ENCODE data around the gene C4orf50.

C4orf50 gene

GRCh38 chr4:5921101-5921980 is 96.9 kb downstream of the C4orf50 start:
- no peak for DNase-seq (ENCODE audit: low read depth in 2 of 2)

- no peak for DNase-seq (ENCODE audit: low read depth in 2 of 2)
Observed at GRCh38 chr4:5919571-5919970, 98.7 kb downstream of the C4orf50 start.

DNA sequence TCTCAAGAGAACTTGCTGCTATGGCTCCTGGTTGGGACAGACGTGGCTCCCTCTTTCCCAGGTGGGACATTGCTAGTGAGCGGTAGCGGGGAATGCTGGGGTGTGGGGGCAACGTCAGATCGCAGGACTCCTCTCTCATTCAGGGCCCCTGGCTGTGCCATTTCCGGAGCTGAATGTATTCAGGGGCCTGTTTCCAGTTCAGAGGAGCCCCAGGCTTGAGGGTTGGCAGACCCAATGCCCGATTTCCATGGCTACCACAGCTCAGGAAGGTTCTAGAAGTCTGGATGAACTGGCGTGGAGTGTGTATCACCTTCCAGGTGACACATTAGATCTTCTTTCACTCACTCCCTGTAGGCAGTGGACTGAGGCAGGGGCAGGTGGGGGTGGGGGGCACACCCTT is 99.2 kb downstream of the C4orf50 start:
- DNase-seq (ENCODE audit: low read depth in 2 of 2), result no peak

GRCh38 chr4:5918331-5918985 is 99.8 kb downstream of the C4orf50 start:
- no peak for DNase-seq (ENCODE audit: low read depth in 2 of 2)

DNA sequence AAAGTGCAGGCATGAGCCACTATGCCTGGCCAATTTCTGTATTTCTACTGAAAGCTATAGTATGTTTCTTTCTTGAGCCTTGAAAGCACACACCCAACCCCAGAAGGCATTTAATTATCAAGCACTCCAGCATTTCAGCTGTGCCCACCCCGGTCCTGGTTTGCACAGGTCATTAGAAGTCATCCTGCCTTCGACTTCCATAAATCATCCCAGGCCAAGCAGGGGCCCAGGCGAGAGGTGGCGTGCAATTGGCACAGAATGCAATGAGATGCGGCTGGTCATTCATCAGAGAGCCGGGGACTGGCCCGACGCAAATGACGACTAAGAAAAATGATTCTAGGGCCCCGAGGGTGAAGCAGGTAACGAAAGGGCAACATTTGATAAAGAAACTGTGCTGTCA is 100.6 kb downstream of the C4orf50 start:
- no peak for DNase-seq (ENCODE audit: low read depth in 2 of 2)

DNA sequence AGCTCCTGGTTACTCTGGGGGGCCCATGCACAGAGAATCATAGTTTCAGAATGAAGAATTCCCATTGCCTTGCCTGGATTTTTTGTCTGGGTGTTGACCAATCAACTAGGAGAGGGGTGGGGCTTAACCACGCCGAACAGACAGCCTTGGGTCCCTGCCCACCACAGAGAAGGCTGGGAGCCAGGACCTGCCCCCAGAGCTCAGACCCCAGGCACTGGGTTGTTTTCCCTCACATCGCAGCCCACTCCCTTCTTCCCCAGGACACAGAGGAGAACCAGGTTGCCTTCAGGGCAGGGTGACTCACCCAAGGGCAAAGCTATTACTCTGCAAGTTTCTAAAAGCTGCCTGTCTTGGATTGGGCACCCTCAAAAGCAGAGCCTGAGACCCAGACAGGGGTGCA is 102.0 kb downstream of the C4orf50 start:
- DNase-seq (ENCODE audit: low read depth in 2 of 2), result no peak

DNA sequence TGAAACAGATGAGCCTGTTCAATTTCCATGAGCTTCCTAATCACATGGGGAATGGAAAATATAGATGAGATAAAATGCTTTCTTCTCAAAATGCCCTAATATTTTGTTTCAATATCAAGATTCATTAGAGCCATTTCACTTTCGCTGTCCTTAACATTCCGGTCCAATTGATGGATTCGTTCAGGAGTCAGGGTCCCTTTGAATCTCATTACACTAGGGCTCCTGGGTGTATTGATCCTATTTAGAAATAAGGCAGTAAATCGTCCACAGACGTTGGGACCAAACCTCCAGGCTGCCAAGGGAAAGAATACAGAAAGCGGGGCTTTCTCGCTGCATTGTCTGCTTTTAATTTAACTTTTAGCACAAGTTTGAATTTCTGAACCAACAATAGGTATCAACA is 104.8 kb downstream of the C4orf50 start:
- DNase-seq (ENCODE audit: low read depth in 2 of 2), result no peak

- DNase-seq (ENCODE audit: low read depth in 2 of 2), result no peak
Observed at GRCh38 chr4:5912614-5913019, 105.6 kb downstream of the C4orf50 start.

DNA sequence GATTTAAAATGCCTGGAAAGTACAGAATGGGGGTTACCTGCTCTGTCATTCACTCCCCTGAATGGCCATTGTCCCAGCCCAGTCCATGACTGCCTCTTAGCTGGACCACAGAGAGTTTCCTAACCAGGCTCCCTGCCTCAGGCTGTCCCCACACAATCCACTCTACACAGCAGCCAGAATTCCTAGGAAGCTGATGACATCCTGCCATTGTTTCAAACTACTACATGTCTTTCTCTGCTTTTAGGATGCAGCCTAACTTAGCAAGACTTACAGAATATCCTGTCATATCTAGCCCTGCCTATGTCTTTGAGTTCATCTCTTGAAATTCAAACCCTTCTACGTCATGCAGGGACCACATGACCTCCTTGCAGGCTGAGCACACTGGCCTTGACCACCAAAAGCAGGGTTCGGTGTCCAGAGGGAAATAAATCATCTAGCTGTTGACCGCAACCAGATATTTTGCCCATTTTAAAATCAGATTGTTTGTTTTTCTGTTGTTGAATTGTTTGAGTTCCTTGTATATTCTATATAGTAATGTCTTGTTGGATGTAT is 109.3 kb downstream of the C4orf50 start:
- no peak for DNase-seq (ENCODE audit: low read depth in 2 of 2)

GRCh38 chr4:5906191-5906590 is 112.0 kb downstream of the C4orf50 start:
- DNase-seq (ENCODE audit: low read depth in 2 of 2), result no peak

DNA sequence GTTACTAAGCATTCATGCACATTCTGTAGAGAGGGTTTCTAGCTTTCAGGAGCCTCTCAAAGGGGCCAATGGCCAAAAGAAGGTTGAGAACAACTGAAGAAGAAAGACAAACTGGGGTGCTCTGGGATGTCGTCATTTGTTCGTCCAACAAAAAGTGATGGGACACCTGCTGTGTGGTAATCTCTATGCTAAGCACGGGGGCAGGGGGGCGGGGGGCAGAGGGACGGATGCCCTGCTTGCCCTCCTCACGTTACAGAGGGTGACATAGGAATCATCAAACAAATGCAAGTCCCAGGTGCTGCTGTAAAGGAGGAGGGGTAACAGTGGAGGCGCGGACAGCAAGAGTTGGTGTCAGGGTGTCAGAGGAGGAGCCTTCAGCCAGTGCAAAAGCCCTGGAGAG is 112.5 kb downstream of the C4orf50 start:
- DNase-seq (ENCODE audit: low read depth in 2 of 2), result no peak

- no peak for DNase-seq (ENCODE audit: low read depth in 2 of 2)
Observed at GRCh38 chr4:5900844-5901243, 117.4 kb downstream of the C4orf50 start.

DNA sequence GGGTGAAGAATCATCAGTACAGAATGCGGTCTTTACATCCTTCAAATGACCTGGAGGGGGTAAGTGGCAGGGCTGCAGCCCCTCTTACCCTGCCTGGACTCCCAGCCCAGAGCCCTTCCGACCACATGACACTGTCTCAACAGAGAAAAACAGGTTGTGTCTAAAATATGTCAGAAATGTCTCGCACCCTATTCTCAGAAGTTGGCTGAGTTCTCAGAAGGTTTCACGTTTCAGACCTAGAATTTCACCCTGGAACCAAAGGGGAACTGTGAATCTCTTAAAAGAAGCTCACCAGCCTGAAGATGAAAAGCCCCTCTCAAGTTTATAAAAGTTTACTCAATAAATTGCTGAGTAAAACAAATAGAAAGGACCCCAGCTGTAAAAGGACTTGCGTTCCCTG is 118.3 kb downstream of the C4orf50 start:
- no peak for DNase-seq (ENCODE audit: low read depth in 2 of 2)

GRCh38 chr4:5899396-5899795 is 118.8 kb downstream of the C4orf50 start:
- DNase-seq (ENCODE audit: low read depth in 2 of 2), result no peak

- no peak for DNase-seq (ENCODE audit: low read depth in 2 of 2)
Observed at GRCh38 chr4:5897674-5898073, 120.6 kb downstream of the C4orf50 start.

- DNase-seq (ENCODE audit: low read depth in 2 of 2), result no peak
Observed at GRCh38 chr4:5895287-5895686, 122.9 kb downstream of the C4orf50 start.

DNA sequence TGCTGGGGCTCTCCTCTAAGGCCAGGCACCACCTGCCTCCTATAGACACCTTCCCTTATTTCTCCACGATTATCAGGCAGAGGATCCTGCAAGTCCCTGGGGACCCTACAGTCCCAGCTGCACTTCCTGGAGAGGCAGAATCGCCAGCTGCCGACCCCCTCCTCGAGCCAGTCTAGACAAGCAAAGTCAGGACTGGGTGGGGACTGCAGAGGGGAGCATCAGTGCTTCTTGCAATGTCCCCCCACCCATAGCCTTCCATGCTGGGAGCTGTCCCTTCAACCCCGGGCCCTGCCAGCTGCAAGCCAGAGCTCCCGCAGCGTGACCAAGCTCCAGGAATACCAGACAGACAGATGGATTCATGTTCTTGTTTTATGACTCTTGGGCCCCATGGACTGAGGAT is 124.0 kb downstream of the C4orf50 start:
- DNase-seq (ENCODE audit: low read depth in 2 of 2), result no peak

- DNase-seq (ENCODE audit: low read depth in 2 of 2), result no peak
Observed at GRCh38 chr4:5893591-5893990, 124.6 kb downstream of the C4orf50 start.

- no peak for DNase-seq (ENCODE audit: low read depth in 2 of 2)
Observed at GRCh38 chr4:5893004-5893580, 125.1 kb downstream of the C4orf50 start, which contains the start of gene CRMP1. Gene CRMP1 (minus strand): TSS chr4:5893086. CDS start chr4:5892969, 117 bp downstream.

DNA sequence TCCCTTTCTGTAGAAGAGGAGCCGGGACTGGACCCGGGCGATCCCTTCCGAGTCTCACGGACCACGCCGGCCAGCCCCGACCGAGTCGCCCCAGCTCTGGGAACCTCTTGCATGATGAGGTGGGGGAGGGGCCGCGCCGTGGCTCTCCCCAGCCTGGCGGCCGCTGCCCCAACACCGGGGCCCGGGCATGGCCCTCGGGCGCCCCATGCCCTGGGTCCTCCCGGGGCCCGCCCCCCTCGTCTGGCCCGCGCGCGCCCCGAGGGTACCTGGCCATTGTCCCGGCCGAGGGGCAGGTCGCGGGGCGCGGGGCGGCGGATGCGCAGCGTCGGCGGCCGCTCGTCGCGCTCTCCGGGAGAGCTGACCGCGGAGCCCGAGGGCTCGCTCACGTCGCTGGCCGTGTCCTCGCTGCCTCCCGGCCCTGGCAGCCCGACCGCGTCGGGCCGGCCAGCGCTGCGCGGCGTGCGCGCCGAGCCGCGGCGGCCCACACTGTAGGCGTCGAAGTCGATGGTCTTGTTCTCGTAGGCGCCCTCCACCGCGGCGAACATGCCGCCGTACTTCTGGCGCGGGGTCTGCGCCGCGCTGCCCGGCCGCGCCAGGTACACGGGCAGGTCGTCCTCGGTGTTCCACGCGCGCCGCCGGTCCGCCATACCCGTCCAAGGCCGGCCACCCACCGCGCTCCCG is 125.8 kb downstream of the C4orf50 start:
- DNase-seq (ENCODE audit: low read depth in 2 of 2), result no peak

DNA sequence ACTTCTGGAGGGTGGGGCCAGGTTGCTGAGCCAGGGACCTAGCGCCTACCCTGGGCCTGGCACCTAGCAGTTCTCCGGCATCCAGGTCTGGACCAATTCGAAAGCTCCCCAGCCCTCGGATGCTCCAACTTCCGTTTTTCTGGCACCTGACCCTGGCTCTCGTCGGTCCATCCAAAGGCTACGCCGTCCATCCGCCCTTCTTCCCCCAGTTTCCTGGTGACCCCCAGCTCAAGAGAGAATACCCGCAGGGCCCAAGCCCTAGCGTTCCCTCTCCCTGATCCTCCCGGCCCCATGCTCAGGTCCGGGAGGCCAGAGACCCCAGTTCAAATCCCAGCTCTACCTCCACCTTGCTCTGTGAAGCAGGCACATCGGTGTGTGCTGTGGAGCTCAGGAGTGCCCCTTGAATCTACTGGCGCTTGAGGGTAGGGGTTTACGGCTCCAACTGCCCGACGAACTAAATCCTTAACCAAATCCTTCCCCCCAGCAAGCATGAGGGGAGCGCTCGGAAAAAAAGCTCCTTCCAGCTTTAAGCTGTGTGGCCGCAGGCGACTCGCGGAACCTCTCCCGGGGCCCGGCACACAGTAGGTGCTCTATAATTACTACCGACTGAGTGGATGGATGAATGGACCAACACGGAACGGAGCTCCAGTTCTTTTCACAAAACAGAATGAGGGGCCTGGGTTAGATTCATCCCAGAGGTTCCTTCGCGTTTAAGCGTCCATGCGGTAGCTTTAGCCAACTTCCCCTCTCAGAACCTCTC is 126.5 kb downstream of the C4orf50 start:
- no peak for DNase-seq (ENCODE audit: low read depth in 2 of 2)
